H1 (cell line): Measurements from ENCODE around the gene FAM53A. TPM values are rescaled to one million over a fixed set of nuclear protein-coding genes. Genes with fewer than 3 reads are reported as not detected.

Experiments used
- CTCF ChIA-PET: fragments of 300-600 bp; sonication (Branson Sonifier 250); formaldehyde crosslinking; loops from one replicate; lab custom pipeline; 2021; ENCODE audit not compliant: partially characterized antibody; lab: Charles Lee
- POLR2A ChIA-PET: fragments of 300-600 bp; sonication (Branson Sonifier 250); formaldehyde crosslinking; loops from one replicate; lab custom pipeline; 2021; ENCODE audit warnings: inconsistent platforms; ENCODE audit not compliant: partially characterized antibody; lab: Charles Lee
- DNase-seq, 2 experiments: peaks; one replicate each; pipeline versions ENCODE4 v3.0.0 to v3.0.0-alpha.2; 2010 to 2022; ENCODE audit warnings: low spot score in 2 of 2, low read depth in 1 of 2, mixed read lengths in 1 of 2
- FAIRE-seq: peaks from 2 replicates; lab custom pipeline; 2011; peaks lifted over from hg19 to GRCh38; lab: Jason Lieb, UNC
- H2AFZ ChIP-seq: 2 replicates; pipeline ENCODE4 v1.8.1; 2012; ENCODE audit warnings: low read length, inconsistent platforms
- H2AK5ac ChIP-seq: 2 replicates; pipeline ENCODE4 v1.6.1; 2013; ENCODE audit warnings: low read depth, low read length
- H2BK120ac ChIP-seq: replicated peaks from 2 replicates; pipeline ENCODE3; 2013; ENCODE audit warnings: low read depth, low read length, inconsistent platforms
- H2BK12ac ChIP-seq: 2 replicates; pipeline ENCODE4 v1.6.1; 2013; ENCODE audit warnings: low read depth, low read length
- H2BK15ac ChIP-seq: 2 replicates; pipeline ENCODE4 v1.6.1; 2013; ENCODE audit warnings: low read length
- H2BK20ac ChIP-seq: 2 replicates; pipeline ENCODE4 v1.6.1; 2013; ENCODE audit warnings: low read length
- H2BK5ac ChIP-seq: 2 replicates; pipeline ENCODE4 v1.6.1; 2013; ENCODE audit warnings: low read depth, low read length
- H3K14ac ChIP-seq: 2 replicates; pipeline ENCODE4 v1.6.1; 2013; ENCODE audit warnings: inconsistent platforms; ENCODE audit not compliant: insufficient read length
- H3K18ac ChIP-seq: 2 replicates; pipeline ENCODE4 v1.6.1; 2013; ENCODE audit warnings: low read length; ENCODE audit errors: extremely low read depth
- H3K23ac ChIP-seq: 2 replicates; pipeline ENCODE4 v1.6.1; 2013; ENCODE audit warnings: inconsistent platforms; ENCODE audit not compliant: insufficient read length
- H3K23me2 ChIP-seq: 2 replicates; pipeline ENCODE4 v1.6.1; 2013; ENCODE audit warnings: low read depth, low read length
- H3K27ac ChIP-seq: 2 replicates; pipeline ENCODE4 v1.6.1; 2011; ENCODE audit warnings: low read depth, low read length, inconsistent platforms
- H3K27me3 ChIP-seq, 4 experiments: replicated peaks in 1 of 4; 1 replicate in 1 of 4; 2 replicates in 3 of 4; pipeline versions ENCODE4 v1.6.1 to v1.8.1; 2011 to 2013; ENCODE audit warnings: low read length in 3 of 4, mild to moderate bottlenecking in 3 of 4, inconsistent platforms in 2 of 4, mixed read lengths in 2 of 4, moderate library complexity in 1 of 4; ENCODE audit not compliant: control insufficient read depth in 3 of 4, insufficient read depth in 3 of 4; ENCODE audit errors: extremely low read depth in 1 of 4
- H3K36me3 ChIP-seq, 4 experiments: 2 replicates each; pipeline versions ENCODE4 v1.6.1 to v1.8.1; 2011 to 2013; ENCODE audit warnings: mild to moderate bottlenecking in 4 of 4, low read length in 3 of 4, moderate library complexity in 2 of 4, control low read depth in 1 of 4, inconsistent platforms in 1 of 4; ENCODE audit not compliant: insufficient read depth in 4 of 4, control insufficient read depth in 2 of 4
- H3K4ac ChIP-seq: replicated peaks from 2 replicates; pipeline ENCODE3; 2013; ENCODE audit warnings: low read length, low read depth, mixed read lengths, inconsistent platforms; ENCODE audit not compliant: insufficient read length
- H3K4me1 ChIP-seq, 4 experiments: replicated peaks in 1 of 4; 1 replicate in 1 of 4; 2 replicates in 3 of 4; pipeline versions ENCODE4 v1.6.1 to v1.8.1; 2011 to 2013; ENCODE audit warnings: low read length in 3 of 4, inconsistent platforms in 2 of 4, mixed read lengths in 1 of 4; ENCODE audit not compliant: insufficient read depth in 4 of 4, control insufficient read depth in 3 of 4
- H3K4me2 ChIP-seq, 2 experiments: 2 replicates each; pipeline versions ENCODE4 v1.6.1 to v1.8.1; 2011 to 2013; ENCODE audit warnings: low read depth in 2 of 2, low read length in 2 of 2, control low read depth in 1 of 2, inconsistent platforms in 1 of 2, mild to moderate bottlenecking in 1 of 2; ENCODE audit not compliant: insufficient read depth in 1 of 2
- H3K4me3 ChIP-seq, 4 experiments: fragments of 200-600, 300-600 bp in 1 of 4; sonication (generic), shearing (Covaris generic), sonication (Bioruptor Twin) in 1 of 4; 2 replicates each; pipeline versions ENCODE4 v1.5.1 to v1.8.1; 2011 to 2016; ENCODE audit warnings: low read length in 4 of 4, low read depth in 3 of 4, control low read depth in 2 of 4, inconsistent platforms in 2 of 4, mild to moderate bottlenecking in 2 of 4, mixed read lengths in 1 of 4, moderate library complexity in 1 of 4; ENCODE audit not compliant: insufficient read depth in 2 of 4; ENCODE audit errors: extremely low read depth in 1 of 4
- H3K56ac ChIP-seq: replicated peaks from 2 replicates; pipeline ENCODE3; 2013; ENCODE audit warnings: low read depth, mild to moderate bottlenecking, mixed read lengths, low read length, inconsistent platforms; ENCODE audit not compliant: insufficient read length
- H3K79me1 ChIP-seq: 2 replicates; pipeline ENCODE4 v1.6.1; 2013; ENCODE audit warnings: low read depth, low read length, control low read depth
- H3K79me2 ChIP-seq, 2 experiments: 2 replicates each; pipeline versions ENCODE4 v1.6.1 to v1.8.1; 2012 to 2013; ENCODE audit warnings: low read length in 2 of 2, mild to moderate bottlenecking in 2 of 2, inconsistent platforms in 1 of 2; ENCODE audit not compliant: insufficient read depth in 2 of 2, control insufficient read depth in 1 of 2
- H3K9ac ChIP-seq, 4 experiments: replicated peaks in 1 of 4; 1 replicate in 1 of 4; 2 replicates in 3 of 4; pipeline versions ENCODE4 v1.6.1 to v1.8.1; 2011 to 2013; ENCODE audit warnings: low read depth in 3 of 4, low read length in 3 of 4, control low read depth in 2 of 4, mild to moderate bottlenecking in 2 of 4, moderate library complexity in 2 of 4, inconsistent platforms in 1 of 4; ENCODE audit errors: extremely low read depth in 1 of 4
- H3K9me3 ChIP-seq, 2 experiments: 2 replicates each; pipeline versions ENCODE4 v1.6.1 to v1.8.1; 2012 to 2013; ENCODE audit warnings: mild to moderate bottlenecking in 2 of 2, moderate library complexity in 2 of 2, control low read depth in 1 of 2, inconsistent platforms in 1 of 2, low read depth in 1 of 2, low read length in 1 of 2, mixed read lengths in 1 of 2; ENCODE audit not compliant: insufficient read depth in 2 of 2
- H4K20me1 ChIP-seq, 2 experiments: replicated peaks in 1 of 2; 2 replicates each; pipeline versions ENCODE3 to v1.8.1; 2011 to 2013; ENCODE audit warnings: inconsistent platforms in 2 of 2, low read length in 2 of 2, mild to moderate bottlenecking in 1 of 2; ENCODE audit not compliant: insufficient read depth in 2 of 2, control insufficient read depth in 1 of 2
- H4K5ac ChIP-seq: 2 replicates; pipeline ENCODE4 v1.6.1; 2013; ENCODE audit warnings: low read length, low read depth, mixed read lengths, inconsistent platforms; ENCODE audit not compliant: insufficient read length
- H4K8ac ChIP-seq: 2 replicates; pipeline ENCODE4 v1.8.0; 2013; ENCODE audit warnings: mild to moderate bottlenecking, moderate library complexity, low read length, inconsistent platforms; ENCODE audit not compliant: insufficient read depth; ENCODE audit errors: extremely low read depth
- H4K91ac ChIP-seq: replicated peaks from 2 replicates; pipeline ENCODE3; 2013; ENCODE audit warnings: low read length, mixed read lengths, inconsistent platforms; ENCODE audit not compliant: insufficient read length
- BACH1 ChIP-seq: IDR thresholded peaks from 2 replicates; pipeline ENCODE4 v1.6.1; 2012; ENCODE audit warnings: low read length, improper control_type of control experiment
- EGR1 ChIP-seq: IDR thresholded peaks from 2 replicates; pipeline ENCODE4 v1.6.1; 2011; ENCODE audit warnings: low read depth, low read length, borderline replicate concordance
- KDM5A ChIP-seq: fragments of 200-600 bp; IDR thresholded peaks from 2 replicates; pipeline ENCODE4 v1.7.1; 2012; ENCODE audit warnings: mild to moderate bottlenecking, low read length, inconsistent platforms, mixed read lengths
- MAFK ChIP-seq: IDR thresholded peaks from 2 replicates; pipeline ENCODE4 v1.6.1; 2012; ENCODE audit warnings: low read depth, mild to moderate bottlenecking, improper control_type of control experiment, low read length
- NRF1 ChIP-seq: IDR thresholded peaks from 2 replicates; pipeline ENCODE4 v1.6.1; 2011; ENCODE audit warnings: mild to moderate bottlenecking, low read depth, low read length, improper control_type of control experiment
- TAF7 ChIP-seq: optimal IDR thresholded peaks from 2 replicates; pipeline ENCODE3; 2011; ENCODE audit warnings: low read depth, mild to moderate bottlenecking, inconsistent platforms, low read length, moderate library complexity, borderline replicate concordance
- WGBS, 2 experiments: shearing (Covaris generic) in 1 of 2; methylation state at CpG; one replicate each; pipeline versions ENCODE4 v1.1.6 to v1.1.7; 2013 to 2015; ENCODE audit warnings: low lambda C conversion rate in 2 of 2, mixed read lengths in 2 of 2, inconsistent platforms in 1 of 2, low coverage in 1 of 2, missing lambda C conversion rate in 1 of 2; ENCODE audit not compliant: insufficient replicate concordance in 2 of 2, insufficient coverage in 1 of 2, insufficient read length in 1 of 2; ENCODE audit errors: extremely low coverage in 1 of 2, missing lambda C conversion rate in 1 of 2; 5-methylcytosine and 5-hydroxymethylcytosine counted together
- polyA plus RNA-seq, 7 experiments: library from polyadenylated mRNA; depleted of rRNA in 3 of 7; stranded (reverse) in 5 of 7; unstranded in 2 of 7; fragments of >200 nt in 5 of 7; fragments of 200-250 nt in 2 of 7; gene quantifications; 1 replicate in 5 of 7; 2 replicates in 1 of 7; 4 replicates in 1 of 7; pipeline versions ENCODE4 v1.2.1 to v1.2.3, GENCODE V29; 2011 to 2013; ENCODE audit warnings: missing spikeins in 2 of 7, mixed read lengths in 2 of 7
- total RNA-seq: library from RNA; stranded (reverse); fragmentation: NEBNext Ultra II Directional; extraction: Animal tissue kit (Norgen Biotek cat#: 25700); gene quantifications from 2 replicates; pipeline ENCODE4 v1.2.1, GENCODE V29; 2021

Gene FAM53A
- total and polyA plus RNA-seq, 2 of the 8 experiments (the other 6 are each of a cell fraction or from before 2014, with no cell fraction given) = 1.9 to 2.0 TPM

DNA sequence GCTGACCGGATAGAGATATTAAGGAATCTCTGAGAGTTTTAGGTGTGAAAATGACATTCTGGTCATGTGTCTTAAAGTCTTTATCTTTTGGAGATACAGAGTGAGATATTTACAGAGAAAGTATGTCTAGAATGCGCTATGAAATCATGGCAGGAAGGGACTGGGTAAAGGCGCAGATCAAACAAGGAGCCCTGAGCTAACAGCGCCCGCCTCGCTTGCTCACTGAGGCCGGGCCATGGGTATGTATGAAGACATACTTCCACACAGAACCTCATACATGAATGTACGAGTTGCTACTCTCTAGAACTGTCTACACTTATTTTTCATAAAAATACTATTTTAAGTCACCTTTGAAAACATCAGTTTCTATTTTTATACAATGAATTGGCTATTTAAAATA, 20.0 kb downstream of the FAM53A start:
- 82% methylated on average over 8 of the region's 8 CpGs; no CpG with 5 or more reads in 1 of the 2 experiments for WGBS, 2 experiments
- Histone ChIP-seq H3K27ac (no peak overlapping the region), H4K20me1 (no peaks in the 10 kb centered on the region), H3K14ac (no peak overlapping the region), H2BK20ac (no peak overlapping the region), H3K79me2 (no peaks in the 10 kb centered on the region), H3K23ac (no peak overlapping the region), H2BK120ac (no peak overlapping the region), H2AK5ac (no peak overlapping the region), H2BK15ac (no peak overlapping the region), H3K56ac (no peak overlapping the region), H3K9ac (no peak overlapping the region), H4K91ac (no peak overlapping the region), H3K4ac (no peak overlapping the region), H4K5ac (no peak overlapping the region), H3K23me2 (no peaks in the 10 kb centered on the region), H3K36me3 (no peaks in the 10 kb centered on the region), H2BK12ac (no peak overlapping the region), H3K4me2 (no peak overlapping the region), H2BK5ac (no peak overlapping the region), H4K8ac (no peak overlapping the region), H3K4me1 (peaks cover 0 to 8% (median 5%) of the 10 kb centered on the region in 4 experiments; a peak in 4 of 7 replicates), H3K9me3 (no peaks in the 10 kb centered on the region), H3K27me3 (no peaks in the 10 kb centered on the region), H3K4me3 (no peak overlapping the region), H2AFZ (no peak overlapping the region), H3K18ac (no peak overlapping the region), H3K79me1 (no peaks in the 10 kb centered on the region; the same call in 1 of the 2 replicates)
- CTCF ChIA-PET = interaction anchor here (1.2 to 1.3 kb wide), 2 partner anchors 19 to 81 kb away, joined by 3 to 4 read pairs; no protein-coding TSS in a partner anchor
- FAIRE-seq (no peak), DNase-seq (no peak)
- TF ChIP-seq MAFK (no peak), EGR1 (no peak), BACH1 (no peak), NRF1 (no peak), KDM5A (no peak), TAF7 (no peak)
- POLR2A ChIA-PET = interaction anchor here (1.2 kb wide), 1 partner anchor 57 kb away, joined by 4 read pairs; the partner anchor contains the start of genes TACC3 and TMEM129
